HG03103 (cell line): Measurements from ENCODE around the gene ACP4.

Source experiments
- ATAC-seq: cut with Tn5 transposase; IDR thresholded peaks from one replicate; pipeline ENCODE4 v1.9.1; 2021; ENCODE audit warnings: low read depth; ENCODE audit not compliant: unreplicated experiment

The ACP4 gene

GRCh38 chr19:50820549-50821247 is 30.5 kb downstream of the ACP4 start:
- no peak for ATAC-seq

- no peak for ATAC-seq
These were observed 31.0 kb downstream of the ACP4 start for GRCh38 chr19:50821248-50821612.

GRCh38 chr19:50821622-50822021 is 31.4 kb downstream of the ACP4 start:
- ATAC-seq, result no peak

- no peak for ATAC-seq
These were observed 32.5 kb downstream of the ACP4 start for GRCh38 chr19:50822661-50823208.

- no peak for ATAC-seq
These were observed 33.3 kb downstream of the ACP4 start, which contains the start of gene KLK1 for GRCh38 chr19:50823389-50824042. Gene KLK1 (minus strand): TSS chr19:50823787. CDS start chr19:50823748, 39 bp downstream.

GRCh38 chr19:50826492-50827240 is 36.5 kb downstream of the ACP4 start:
- no peak for ATAC-seq

- ATAC-seq, result no peak
These were observed 37.3 kb downstream of the ACP4 start for GRCh38 chr19:50827476-50827875.

- no peak for ATAC-seq
These were observed 39.6 kb downstream of the ACP4 start for GRCh38 chr19:50829801-50830200.

- no peak for ATAC-seq
These were observed 40.2 kb downstream of the ACP4 start for GRCh38 chr19:50830266-50831025.

GRCh38 chr19:50831026-50831396 is 40.8 kb downstream of the ACP4 start:
- no peak for ATAC-seq

GRCh38 chr19:50832666-50833065 is 42.5 kb downstream of the ACP4 start:
- no peak for ATAC-seq

- ATAC-seq, result no peak
These were observed 43.0 kb downstream of the ACP4 start, which contains the start of gene KLK15 for GRCh38 chr19:50833117-50833801. Gene KLK15 (minus strand): TSS chr19:50833574. CDS start chr19:50831492, 2,082 bp downstream.

- no peak for ATAC-seq
These were observed 43.6 kb downstream of the ACP4 start for GRCh38 chr19:50833802-50834167.

GRCh38 chr19:50835103-50835784 is 45.0 kb downstream of the ACP4 start:
- ATAC-seq, result no peak

GRCh38 chr19:50835785-50836542 is 45.7 kb downstream of the ACP4 start:
- peak; percentile 82 for ATAC-seq

- no peak for ATAC-seq
These were observed 46.5 kb downstream of the ACP4 start for GRCh38 chr19:50836543-50837195.

GRCh38 chr19:50837300-50837699 is 47.1 kb downstream of the ACP4 start:
- ATAC-seq, result no peak

GRCh38 chr19:50838239-50838638 is 48.0 kb downstream of the ACP4 start:
- no peak for ATAC-seq
